HG02763 (cell line): Measurements from ENCODE around the gene COL12A1.

ENCODE experiments used
- ATAC-seq: cut with Tn5 transposase; IDR thresholded peaks from one replicate; pipeline ENCODE4 v1.9.1; 2021; ENCODE audit warnings: mild to moderate bottlenecking, moderate library complexity; ENCODE audit not compliant: unreplicated experiment

The COL12A1 gene

GRCh38 chr6:75049308-75049707 lies 156.5 kb downstream of the COL12A1 start:
- ATAC-seq, result no peak

DNA sequence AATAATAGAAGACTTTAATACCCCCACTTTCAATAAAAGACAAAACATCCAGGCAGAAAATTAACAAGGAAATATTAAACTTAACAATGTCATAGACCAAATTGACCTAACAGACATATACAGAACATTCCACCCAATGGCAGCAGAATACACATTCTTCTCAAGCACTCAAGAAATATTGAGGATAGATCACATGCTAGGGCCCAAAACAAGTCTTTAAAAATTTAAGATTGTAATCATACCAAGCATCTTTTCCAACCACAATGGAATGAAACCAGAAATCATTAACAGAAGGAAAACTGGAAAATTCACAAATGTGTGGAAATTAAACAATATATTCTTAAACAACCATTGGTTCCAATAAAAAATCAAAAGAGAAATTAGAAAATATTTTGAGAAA lies 161.0 kb downstream of the COL12A1 start:
- no peak for ATAC-seq

DNA sequence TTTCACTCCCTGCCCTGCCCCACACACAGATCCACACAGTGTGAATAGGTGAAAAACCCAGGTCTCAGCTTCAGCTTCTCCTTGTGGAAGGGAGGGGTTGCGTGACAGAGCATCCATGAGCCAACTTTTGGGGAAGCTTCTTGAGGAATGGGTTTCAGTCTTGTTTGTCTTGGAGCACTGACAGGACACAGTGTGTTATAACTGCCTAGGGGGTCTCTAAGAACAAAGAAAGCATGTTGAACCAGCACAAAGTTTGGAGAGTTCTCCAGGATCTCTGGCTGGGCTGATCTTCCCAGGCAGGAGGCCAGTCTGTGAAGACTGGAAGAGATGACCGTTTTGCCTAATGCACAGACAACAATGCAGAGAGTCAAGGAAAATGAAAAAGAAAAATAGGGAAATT lies 164.5 kb downstream of the COL12A1 start:
- no peak for ATAC-seq
